Measurements from ENCODE around the gene CUX1.

CUX1 gene

DNA sequence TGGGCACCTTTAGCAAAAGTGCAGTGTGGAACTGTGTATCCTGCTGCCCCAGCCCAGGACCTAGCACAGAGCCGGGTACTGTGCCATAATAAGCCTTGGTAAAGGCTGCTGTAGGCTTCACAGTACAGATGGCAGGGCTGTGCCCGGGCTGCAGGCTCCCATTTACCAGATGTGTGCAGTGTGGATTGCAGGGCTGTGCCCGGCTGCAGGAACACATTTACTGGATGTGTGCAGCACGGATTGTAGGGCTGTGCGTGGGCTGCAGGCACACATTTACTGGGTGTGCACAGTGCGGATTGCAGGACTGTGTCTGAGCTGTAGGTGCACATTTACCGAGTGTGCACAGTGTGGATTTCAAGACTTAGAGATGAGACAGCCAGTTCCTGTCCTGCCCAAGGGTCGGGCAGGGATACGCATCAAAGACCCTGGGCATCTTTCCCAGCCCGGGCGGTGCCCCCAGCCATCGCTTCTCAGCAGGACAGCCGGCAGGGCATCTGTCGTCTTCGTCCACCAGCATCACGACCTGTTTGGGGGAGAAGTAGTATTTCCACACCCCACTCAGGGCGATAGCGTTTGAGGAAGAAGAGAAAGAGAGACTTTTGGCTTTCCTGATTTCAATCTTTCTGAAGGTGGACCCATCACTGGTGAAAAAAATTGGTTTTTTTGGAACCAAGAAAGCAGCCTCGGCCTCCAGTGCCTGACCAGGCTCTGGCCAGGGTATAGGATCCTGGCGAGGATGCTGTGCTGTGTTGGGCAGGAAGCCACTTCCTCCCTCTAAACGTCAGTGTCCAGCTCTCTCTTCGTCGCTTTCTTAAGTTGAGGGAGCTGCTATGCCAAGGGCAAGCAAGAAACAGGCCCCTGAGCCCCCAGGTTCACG lies 180.8 kb downstream of the CUX1 start:
- TF ChIP-seq, protein P1, sequence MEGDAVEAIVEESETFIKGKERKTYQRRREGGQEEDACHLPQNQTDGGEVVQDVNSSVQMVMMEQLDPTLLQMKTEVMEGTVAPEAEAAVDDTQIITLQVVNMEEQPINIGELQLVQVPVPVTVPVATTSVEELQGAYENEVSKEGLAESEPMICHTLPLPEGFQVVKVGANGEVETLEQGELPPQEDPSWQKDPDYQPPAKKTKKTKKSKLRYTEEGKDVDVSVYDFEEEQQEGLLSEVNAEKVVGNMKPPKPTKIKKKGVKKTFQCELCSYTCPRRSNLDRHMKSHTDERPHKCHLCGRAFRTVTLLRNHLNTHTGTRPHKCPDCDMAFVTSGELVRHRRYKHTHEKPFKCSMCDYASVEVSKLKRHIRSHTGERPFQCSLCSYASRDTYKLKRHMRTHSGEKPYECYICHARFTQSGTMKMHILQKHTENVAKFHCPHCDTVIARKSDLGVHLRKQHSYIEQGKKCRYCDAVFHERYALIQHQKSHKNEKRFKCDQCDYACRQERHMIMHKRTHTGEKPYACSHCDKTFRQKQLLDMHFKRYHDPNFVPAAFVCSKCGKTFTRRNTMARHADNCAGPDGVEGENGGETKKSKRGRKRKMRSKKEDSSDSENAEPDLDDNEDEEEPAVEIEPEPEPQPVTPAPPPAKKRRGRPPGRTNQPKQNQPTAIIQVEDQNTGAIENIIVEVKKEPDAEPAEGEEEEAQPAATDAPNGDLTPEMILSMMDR (IDR thresholded peaks at IDR 0.05; ENCODE audit: insufficient read depth, low read length, missing control alignments): no peak
- POLR2A ChIA-PET: no interaction called here
- CTCF ChIA-PET: no interaction called here

DNA sequence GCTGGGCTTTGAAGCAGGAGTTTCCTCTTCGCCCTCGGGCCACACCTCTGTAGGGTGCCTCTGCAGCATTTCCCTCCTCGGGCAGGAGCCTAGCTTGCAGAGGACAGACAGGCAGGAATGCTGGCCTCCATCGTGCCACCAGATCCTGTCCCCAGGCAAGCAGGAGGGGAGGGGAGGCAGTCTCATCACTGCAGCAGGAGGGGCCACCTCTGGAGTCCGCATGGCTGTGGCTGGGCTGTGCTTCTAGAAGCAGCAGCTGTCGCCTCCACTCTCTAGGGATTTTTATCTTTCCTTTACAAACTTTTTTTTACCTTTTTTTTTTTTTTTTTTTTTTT lies 181.4 kb downstream of the CUX1 start:
- no peak overlapping the region for H3K4me3 ChIP-seq (ENCODE audit: low read depth, low read length)
- TF ChIP-seq, protein P1 (IDR thresholded peaks at IDR 0.05; ENCODE audit: insufficient read depth, low read length, missing control alignments): no peak
- ChIA-PET POLR2A (no interaction called here), CTCF (no interaction called here)
- no peak for DNase-seq (ENCODE audit: low read depth, low spot score)

More for the DNA sequence above, 180.8 kb downstream of the CUX1 start:
- no peak overlapping the region for H3K4me3 ChIP-seq (ENCODE audit: low read depth, low read length)
- DNase-seq (ENCODE audit: low read depth, low spot score): no peak

DNA sequence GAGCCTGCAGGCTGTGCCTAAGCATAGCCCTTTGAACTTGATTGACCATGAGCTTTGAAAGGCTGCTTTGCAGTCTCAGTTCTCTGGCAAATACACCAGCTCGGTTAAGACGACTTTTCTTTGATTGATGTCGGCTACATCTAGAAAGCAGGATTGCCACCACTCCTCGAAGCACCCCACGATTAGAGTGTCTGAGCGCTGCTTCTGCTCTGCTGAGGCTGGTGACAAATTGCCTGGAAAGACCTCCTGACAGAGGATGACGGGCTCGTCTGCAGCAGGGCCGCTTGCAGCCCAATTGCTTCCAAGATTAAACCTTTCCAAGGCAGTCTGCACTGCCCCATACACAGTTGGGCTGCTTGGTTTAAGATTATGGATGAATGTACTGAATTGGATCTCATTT lies 182.0 kb downstream of the CUX1 start:
- no peak overlapping the region for H3K4me3 ChIP-seq (ENCODE audit: low read depth, low read length)
- no peak for DNase-seq (ENCODE audit: low read depth, low spot score)
- ChIA-PET CTCF (no interaction called here), POLR2A (no interaction called here)
- TF ChIP-seq, protein P1 (IDR thresholded peaks at IDR 0.05; ENCODE audit: insufficient read depth, low read length, missing control alignments): no peak

DNA sequence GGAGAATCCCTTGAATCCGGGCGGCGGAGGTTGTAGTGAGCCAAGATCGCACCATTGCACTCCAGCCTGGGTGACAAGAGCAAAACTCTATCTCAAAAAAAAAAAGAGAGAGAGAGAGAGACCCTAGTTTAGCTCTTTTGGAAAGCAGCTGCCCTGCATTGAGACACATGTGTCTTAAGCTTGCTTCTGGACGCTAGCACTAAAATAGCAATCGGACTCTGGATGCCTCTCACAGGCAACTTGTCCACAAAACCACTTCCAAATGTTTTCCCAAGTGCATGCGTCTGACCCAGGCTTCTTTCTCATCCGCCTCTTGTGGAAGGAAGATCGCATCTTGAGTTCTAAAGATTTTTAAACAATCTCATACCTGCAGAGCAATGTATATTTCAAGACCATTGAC lies 182.7 kb downstream of the CUX1 start:
- TF ChIP-seq, protein P1 (IDR thresholded peaks at IDR 0.05; ENCODE audit: insufficient read depth, low read length, missing control alignments): no peak

DNA sequence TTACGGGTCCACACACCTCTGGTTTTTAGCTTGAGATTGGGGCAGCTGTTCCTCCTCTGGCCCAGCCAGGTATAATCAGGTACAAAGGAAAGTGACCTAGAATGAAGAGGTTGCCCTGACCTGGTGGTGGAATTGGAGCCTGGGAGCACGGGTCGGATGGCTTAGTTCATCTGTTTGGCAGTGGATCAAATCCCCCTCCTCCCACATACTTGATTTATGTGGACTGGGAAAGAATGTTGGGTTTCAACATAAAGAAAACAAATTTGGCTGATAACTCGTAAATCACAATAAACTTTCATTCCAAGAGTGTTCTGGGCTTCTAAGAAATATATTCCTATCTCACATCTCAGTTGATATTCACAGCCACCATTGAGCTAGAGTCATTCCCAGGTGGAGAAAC lies 186.8 kb downstream of the CUX1 start:
- TF ChIP-seq, protein P1 (IDR thresholded peaks at IDR 0.05; ENCODE audit: insufficient read depth, low read length, missing control alignments): no peak
- CTCF ChIA-PET: interaction anchor here (1.4 kb wide), 1 partner anchor 9 kb away, joined by 3 read pairs; no protein-coding TSS in a partner anchor
- POLR2A ChIA-PET: no interaction called here
- no peak overlapping the region for H3K4me3 ChIP-seq (ENCODE audit: low read depth, low read length)
- DNase-seq (ENCODE audit: low read depth, low spot score): no peak

More for the DNA sequence above, 182.7 kb downstream of the CUX1 start:
- ChIA-PET CTCF (no interaction called here), POLR2A (no interaction called here)
- H3K4me3 ChIP-seq (ENCODE audit: low read depth, low read length): no peak overlapping the region
- DNase-seq (ENCODE audit: low read depth, low spot score): no peak

DNA sequence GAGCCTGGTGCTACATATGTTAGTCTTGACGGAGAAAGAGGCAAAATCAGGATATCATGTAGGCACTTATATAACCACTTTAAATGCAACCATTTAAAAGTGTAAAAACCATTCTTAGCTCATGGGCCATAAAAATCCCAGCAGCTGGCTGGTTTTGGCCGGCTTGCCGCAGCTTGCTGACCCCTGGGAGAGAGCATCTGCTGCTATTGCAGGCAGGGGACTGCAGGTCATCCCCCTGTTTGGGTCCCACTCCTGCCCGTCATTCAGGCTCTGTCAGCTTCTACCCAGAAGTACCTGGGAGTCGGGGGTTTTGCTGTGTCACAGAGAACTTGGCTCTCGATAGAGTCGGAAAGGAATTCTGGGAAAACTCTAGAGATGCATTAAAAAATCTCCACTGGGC lies 187.4 kb downstream of the CUX1 start:
- DNase-seq (ENCODE audit: low read depth, low spot score): no peak
- CTCF ChIA-PET: interaction anchor here (1.4 kb wide), 1 partner anchor 8 kb away, joined by 3 read pairs; no protein-coding TSS in a partner anchor
- POLR2A ChIA-PET: no interaction called here
- TF ChIP-seq, protein P1 (IDR thresholded peaks at IDR 0.05; ENCODE audit: insufficient read depth, low read length, missing control alignments): no peak
- no peak overlapping the region for H3K4me3 ChIP-seq (ENCODE audit: low read depth, low read length)
